Medulla oblongata (tissue), 1 donor: ENCODE data around the gene GRIP2.

ENCODE experiments used
- DNase-seq: peaks from one replicate; pipeline ENCODE4 v3.0.0-alpha.2; 2015; ENCODE audit errors: extremely low spot score

GRIP2 gene

GRCh38 chr3:14539384-14539741 lies 779 bp downstream of the GRIP2 start:
- DNase-seq: no peak

GRCh38 chr3:14538451-14539088 lies 1.6 kb downstream of the GRIP2 start:
- DNase-seq: no peak

- no peak for DNase-seq
Measured at GRCh38 chr3:14537590-14538450, 2.3 kb downstream of the GRIP2 start.

GRCh38 chr3:14536837-14537589 lies 3.1 kb downstream of the GRIP2 start:
- DNase-seq: no peak

GRCh38 chr3:14536055-14536815 lies 3.9 kb downstream of the GRIP2 start:
- DNase-seq: no peak

- DNase-seq: no peak
Measured at GRCh38 chr3:14535616-14536015, 4.5 kb downstream of the GRIP2 start.

- DNase-seq: no peak
Measured at GRCh38 chr3:14534516-14535191, 5.5 kb downstream of the GRIP2 start.

- no peak for DNase-seq
Measured at GRCh38 chr3:14533457-14533958, 6.6 kb downstream of the GRIP2 start.

GRCh38 chr3:14532691-14533456 lies 7.3 kb downstream of the GRIP2 start:
- no peak for DNase-seq

- no peak for DNase-seq
Measured at GRCh38 chr3:14531856-14532395, 8.2 kb downstream of the GRIP2 start.

GRCh38 chr3:14528081-14528480 lies 12.1 kb downstream of the GRIP2 start:
- DNase-seq: no peak

- no peak for DNase-seq
Measured at GRCh38 chr3:14525685-14526631, 14.2 kb downstream of the GRIP2 start.

- no peak for DNase-seq
Measured at GRCh38 chr3:14524920-14525660, 15.1 kb downstream of the GRIP2 start.

- DNase-seq: no peak
Measured at GRCh38 chr3:14524311-14524711, 15.8 kb downstream of the GRIP2 start.

GRCh38 chr3:14523792-14524191 lies 16.4 kb downstream of the GRIP2 start:
- DNase-seq: no peak

- DNase-seq: no peak
Measured at GRCh38 chr3:14522768-14523167, 17.4 kb downstream of the GRIP2 start.

- DNase-seq: no peak
Measured at GRCh38 chr3:14522129-14522691, 17.9 kb downstream of the GRIP2 start.

- no peak for DNase-seq
Measured at GRCh38 chr3:14521611-14522010, 18.5 kb downstream of the GRIP2 start.
